Osteoblast (primary cell): ENCODE measurements around the gene JPT1. TPM values are rescaled to one million over a fixed set of nuclear protein-coding genes. Genes with fewer than 3 reads are reported as not detected.

Experiments
- DNase-seq: peaks from one replicate; pipeline ENCODE4 v3.0.0; 2011; ENCODE audit warnings: low spot score, mixed read lengths; ENCODE audit not compliant: insufficient read length; ENCODE audit errors: missing footprints
- H2AFZ ChIP-seq: 2 replicates; pipeline ENCODE4 v1.6.0; 2011; ENCODE audit warnings: mild to moderate bottlenecking, low read length
- H3K27ac ChIP-seq: 2 replicates; pipeline ENCODE4 v1.5.1; 2011; ENCODE audit warnings: mild to moderate bottlenecking, low read depth, low read length, moderate library complexity
- H3K27me3 ChIP-seq: 2 replicates; pipeline ENCODE4 v1.6.0; 2012; ENCODE audit warnings: mild to moderate bottlenecking, control low read depth, inconsistent platforms, low read length, moderate library complexity; ENCODE audit not compliant: insufficient read depth
- H3K36me3 ChIP-seq: 2 replicates; pipeline ENCODE4 v1.5.1; 2011; ENCODE audit warnings: mild to moderate bottlenecking, low read length, control low read depth, moderate library complexity; ENCODE audit not compliant: insufficient read depth
- H3K4me1 ChIP-seq: 2 replicates; pipeline ENCODE4 v1.5.1; 2011; ENCODE audit warnings: mild to moderate bottlenecking, low read length, control low read depth, moderate library complexity; ENCODE audit not compliant: insufficient read depth
- H3K4me2 ChIP-seq: 2 replicates; pipeline ENCODE4 v1.6.0; 2011; ENCODE audit warnings: mild to moderate bottlenecking, low read length; ENCODE audit not compliant: insufficient read depth
- H3K4me3 ChIP-seq: fragments of 200-600 bp; sonication (generic); 3 replicates; pipeline ENCODE4 v1.5.1; 2012; ENCODE audit warnings: mild to moderate bottlenecking, low read length, inconsistent platforms; ENCODE audit not compliant: insufficient read depth
- H3K79me2 ChIP-seq: 2 replicates; pipeline ENCODE4 v1.6.0; 2012; ENCODE audit warnings: mild to moderate bottlenecking, low read length, control low read depth, inconsistent platforms; ENCODE audit not compliant: insufficient read depth
- H3K9me3 ChIP-seq: 2 replicates; pipeline ENCODE4 v1.5.1; 2011; ENCODE audit warnings: low read depth, low read length, control low read depth
- H4K20me1 ChIP-seq: 2 replicates; pipeline ENCODE4 v1.6.0; 2012; ENCODE audit warnings: mild to moderate bottlenecking, low read length, control low read depth; ENCODE audit not compliant: insufficient read depth
- total RNA-seq: library from RNA; depleted of rRNA; stranded (reverse); fragments of >200 nt; gene quantifications from 2 replicates; pipeline ENCODE4 v1.2.3, GENCODE V29; 2012
- TF ChIP-seq, protein P1 (sequence below): IDR thresholded peaks from 2 replicates; pipeline ENCODE4 v1.5.1; 2011; ENCODE audit warnings: mild to moderate bottlenecking, low read depth, low read length, moderate library complexity; ENCODE audit errors: extremely low read depth

Gene JPT1
- total RNA-seq, 1 donor, result 60.8 TPM

DNA sequence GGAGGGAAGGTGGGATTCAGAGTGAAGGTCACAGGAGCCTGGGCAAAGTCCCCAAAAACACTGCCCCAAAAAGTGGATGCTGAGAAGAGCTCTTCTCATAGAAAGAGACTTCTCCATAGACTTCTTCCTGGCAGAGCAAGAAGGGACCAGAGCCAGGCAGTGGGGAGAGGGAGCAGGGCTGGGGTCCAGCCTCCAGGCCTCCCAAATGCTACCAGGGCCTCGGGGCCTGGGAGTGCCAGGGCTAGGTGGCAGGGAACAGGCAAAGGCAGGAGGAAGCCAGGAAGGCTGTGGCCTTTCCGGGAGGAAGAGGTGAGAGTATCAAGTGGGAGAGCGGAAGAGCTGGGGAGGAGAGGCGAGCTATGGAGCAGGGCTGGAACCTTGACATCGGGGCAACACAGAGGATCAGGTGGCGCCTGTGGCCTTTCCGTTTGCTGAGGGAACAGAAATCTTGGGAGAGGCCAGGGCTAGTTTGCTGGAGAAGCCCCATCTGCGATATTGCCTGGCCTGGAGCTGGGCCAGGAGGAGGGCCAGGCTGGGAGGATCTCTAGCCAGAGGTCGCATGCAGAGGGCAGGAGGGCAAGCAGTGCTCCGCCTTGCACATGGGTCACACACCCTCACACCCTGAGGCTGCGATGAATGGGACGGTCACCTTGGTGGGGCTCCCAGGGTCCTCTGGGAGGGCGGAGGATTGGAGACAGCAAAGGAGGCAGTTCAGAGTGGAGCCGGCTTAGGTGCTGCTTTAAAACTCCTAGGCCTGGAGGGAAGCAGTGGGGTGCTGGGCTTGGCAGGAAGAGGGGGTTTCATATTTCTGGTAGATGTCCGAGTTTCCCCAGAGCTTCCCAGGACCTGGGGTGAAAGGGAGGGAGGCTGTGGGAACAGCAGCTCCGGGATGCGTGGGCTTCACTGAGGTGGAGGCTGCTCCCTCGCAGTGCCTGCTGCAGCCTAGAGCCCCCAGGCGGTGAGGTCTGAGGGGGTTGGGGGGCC, 63.1 kb downstream of the JPT1 start:
- Histone ChIP-seq H3K4me2 (peak overlapping the region; percentile 36), H3K27ac (no peak overlapping the region), H3K36me3 (no peaks in the 10 kb centered on the region), H3K4me1 (peaks cover 24% of the 10 kb centered on the region), H3K27me3 (no peaks in the 10 kb centered on the region), H3K9me3 (no peaks in the 10 kb centered on the region), H3K4me3 (no peak overlapping the region), H4K20me1 (peaks cover 13% of the 10 kb centered on the region), H3K79me2 (peaks cover 29% of the 10 kb centered on the region), H2AFZ (no peak overlapping the region)
- DNase-seq, result peak; percentile 83
- TF ChIP-seq, protein P1, sequence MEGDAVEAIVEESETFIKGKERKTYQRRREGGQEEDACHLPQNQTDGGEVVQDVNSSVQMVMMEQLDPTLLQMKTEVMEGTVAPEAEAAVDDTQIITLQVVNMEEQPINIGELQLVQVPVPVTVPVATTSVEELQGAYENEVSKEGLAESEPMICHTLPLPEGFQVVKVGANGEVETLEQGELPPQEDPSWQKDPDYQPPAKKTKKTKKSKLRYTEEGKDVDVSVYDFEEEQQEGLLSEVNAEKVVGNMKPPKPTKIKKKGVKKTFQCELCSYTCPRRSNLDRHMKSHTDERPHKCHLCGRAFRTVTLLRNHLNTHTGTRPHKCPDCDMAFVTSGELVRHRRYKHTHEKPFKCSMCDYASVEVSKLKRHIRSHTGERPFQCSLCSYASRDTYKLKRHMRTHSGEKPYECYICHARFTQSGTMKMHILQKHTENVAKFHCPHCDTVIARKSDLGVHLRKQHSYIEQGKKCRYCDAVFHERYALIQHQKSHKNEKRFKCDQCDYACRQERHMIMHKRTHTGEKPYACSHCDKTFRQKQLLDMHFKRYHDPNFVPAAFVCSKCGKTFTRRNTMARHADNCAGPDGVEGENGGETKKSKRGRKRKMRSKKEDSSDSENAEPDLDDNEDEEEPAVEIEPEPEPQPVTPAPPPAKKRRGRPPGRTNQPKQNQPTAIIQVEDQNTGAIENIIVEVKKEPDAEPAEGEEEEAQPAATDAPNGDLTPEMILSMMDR, result no peak

DNA sequence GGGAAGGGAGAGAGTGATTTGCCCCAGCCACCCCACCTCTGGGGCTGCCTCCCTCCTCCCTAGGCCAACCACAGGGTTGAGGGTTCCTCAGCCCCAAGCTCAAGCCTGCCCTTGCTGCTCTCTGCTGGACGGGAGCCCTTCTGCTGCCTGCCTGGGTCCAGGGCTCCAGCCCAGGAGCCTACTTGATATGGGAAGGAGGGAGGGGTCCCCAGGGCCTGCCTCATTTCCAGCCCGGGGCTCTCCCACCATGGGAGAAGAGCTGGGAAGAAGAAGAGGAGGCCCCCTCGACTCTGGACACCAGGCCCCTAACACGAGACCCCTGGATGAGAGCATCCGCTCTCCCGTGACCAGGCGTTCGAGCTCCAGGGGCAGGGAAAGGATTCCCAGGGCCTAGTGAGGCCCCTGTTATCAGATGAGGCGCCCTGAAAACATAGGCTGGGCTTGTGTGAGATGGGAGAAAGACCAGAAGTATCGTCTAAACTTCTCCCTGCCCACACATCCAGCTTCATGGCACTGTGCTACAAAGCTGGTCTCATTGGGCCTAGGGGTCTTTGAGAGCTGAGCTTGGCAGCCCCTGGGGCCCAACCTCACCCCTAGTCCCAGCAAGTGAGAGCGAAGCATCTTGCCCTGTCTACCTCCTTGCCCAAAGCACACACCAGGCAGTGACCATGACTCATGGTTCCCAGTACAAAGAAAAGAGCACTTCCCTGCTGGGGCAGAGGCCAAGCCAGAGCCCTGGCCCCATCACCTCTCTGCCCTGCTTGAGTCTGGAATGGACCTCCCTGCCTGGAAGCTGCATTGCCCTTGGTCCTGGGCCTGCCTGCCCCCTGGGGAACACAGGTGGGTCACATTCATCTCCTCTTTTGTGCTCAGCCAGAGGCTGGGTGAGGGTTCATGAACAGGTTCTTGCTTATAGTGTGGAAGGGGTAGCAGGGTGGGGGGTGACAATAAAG, 65.6 kb downstream of the JPT1 start:
- Histone ChIP-seq H3K27ac (peak overlapping the region; percentile 69), H3K27me3 (no peaks in the 10 kb centered on the region), H3K9me3 (no peaks in the 10 kb centered on the region), H2AFZ (peak overlapping the region; percentile 64), H3K79me2 (peaks cover 29% of the 10 kb centered on the region), H3K4me3 (peak overlapping the region; percentile 82), H3K4me1 (peaks cover 34% of the 10 kb centered on the region), H3K36me3 (no peaks in the 10 kb centered on the region), H3K4me2 (peak overlapping the region; percentile 88), H4K20me1 (peaks cover 13% of the 10 kb centered on the region)
- DNase-seq, result peak; percentile 96
- TF ChIP-seq, protein P1, result no peak

DNA sequence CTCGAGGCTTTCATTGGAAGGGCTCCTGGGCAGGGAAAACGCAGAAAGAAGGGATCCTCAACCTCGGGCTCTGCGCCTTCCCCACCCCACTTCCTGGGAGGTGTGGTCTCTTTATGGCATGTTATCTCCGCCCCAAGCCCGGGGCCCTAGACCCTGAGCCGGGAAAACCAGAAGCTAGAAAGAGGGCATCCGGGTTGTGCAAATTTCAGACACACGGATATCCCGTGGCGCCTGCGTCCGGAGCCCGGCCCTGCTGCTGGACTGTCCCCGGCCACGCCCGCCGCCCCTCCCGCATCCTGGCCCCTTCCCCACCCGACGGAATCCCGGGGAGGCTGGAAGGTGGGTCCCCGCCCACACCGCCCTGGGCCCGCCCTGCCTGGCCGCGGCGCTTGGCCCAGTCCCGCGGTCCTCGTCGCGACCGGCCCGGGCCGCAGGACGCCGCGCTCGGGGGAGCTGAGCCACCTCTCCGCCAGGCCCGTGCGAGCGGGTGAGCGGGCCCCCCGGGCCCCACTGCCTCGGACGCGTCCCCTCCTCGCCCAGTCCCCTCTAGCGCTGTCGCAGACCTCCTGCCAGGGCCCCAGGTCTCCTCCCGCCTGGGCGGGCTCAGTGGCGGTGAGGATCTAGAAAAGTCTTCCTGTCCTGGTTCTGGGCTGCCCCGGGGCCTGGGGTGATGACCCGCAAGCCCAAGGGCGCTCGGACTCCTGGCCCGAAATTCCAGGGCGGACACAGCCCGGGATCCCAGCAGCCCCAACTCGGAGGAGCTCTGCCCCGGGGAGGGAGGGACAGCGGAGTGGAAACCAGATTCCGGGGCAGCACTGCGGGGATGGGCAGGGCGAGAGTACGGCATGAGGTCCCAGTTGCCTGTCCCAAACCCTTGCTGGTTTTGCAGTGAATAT, 66.5 kb downstream of the JPT1 start, which contains the start of gene SLC16A5:
Gene SLC16A5 (plus strand): TSS at position 397 of the 896 bp plus-strand sequence. CDS start 5,683 bp downstream, outside the sequence.
- H2AFZ ChIP-seq, result peak within 1 kb of the TSS; percentile 64
- H4K20me1 ChIP-seq, result peaks cover 13% of the 10 kb centered on the region
- TF ChIP-seq, protein P1, result no peak
- H3K9me3 ChIP-seq, result no peaks in the 10 kb centered on the region
- H3K27ac ChIP-seq, result peak within 1 kb of the TSS; percentile 69
- peaks cover 34% of the 10 kb centered on the region for H3K4me1 ChIP-seq
- H3K4me2 ChIP-seq, result peak within 1 kb of the TSS; percentile 88
- peak within 1 kb of the TSS; percentile 82 for H3K4me3 ChIP-seq
- no peaks in the 10 kb centered on the region for H3K27me3 ChIP-seq
- H3K36me3 ChIP-seq, result no peaks in the 10 kb centered on the region
- peak; percentile 94 for DNase-seq
- H3K79me2 ChIP-seq, result peaks cover 23% of the 10 kb centered on the region
